HepG2 (cell line): ENCODE results near the gene DMGDH. TPM values are rescaled to one million over a fixed set of nuclear protein-coding genes. Genes with fewer than 3 reads are reported as not detected.
A peak's percentile ranks its signal among the peaks of the same experiment; 100 is the strongest.

Source experiments
- GFI1 ChIP-seq: sonication (generic); formaldehyde crosslinking; IDR thresholded peaks from 2 replicates; pipeline ENCODE4 v1.5.0; 2020; ENCODE audit warnings: missing genetic modification reagents, mild to moderate bottlenecking, borderline replicate concordance
- SOX13 ChIP-seq, 3 experiments: fragments of 450-650 bp in 1 of 3; sonication (generic) in 1 of 3; formaldehyde crosslinking in 1 of 3; IDR thresholded peaks in 2 of 3; conservative IDR thresholded peaks in 1 of 3; 2 replicates each; pipeline versions ENCODE4 v1.5.0 to v1.6.1; 2016 to 2020; ENCODE audit warnings: antibody characterized with exemption in 1 of 3, mild to moderate bottlenecking in 1 of 3, missing compliant biosample characterization in 1 of 3, missing genetic modification reagents in 1 of 3, moderate library complexity in 1 of 3
- U2AF1 ChIP-seq: fragments of 200-400 bp; formaldehyde crosslinking; optimal IDR thresholded peaks from 2 replicates; pipeline ENCODE3; 2017; ENCODE audit warnings: mild to moderate bottlenecking, low read depth, low read length
- ZMYM3 ChIP-seq: sonication (generic); formaldehyde crosslinking; IDR thresholded peaks from 2 replicates; pipeline ENCODE4 v1.5.1; 2020; ENCODE audit warnings: mild to moderate bottlenecking, missing genetic modification reagents
- polyA plus RNA-seq, 8 experiments: library from polyadenylated mRNA; depleted of rRNA in 3 of 8; stranded (reverse) in 7 of 8; unstranded in 1 of 8; fragments of >200 nt; fragmentation: Illumina TruSeq in 4 of 8; extraction: Trizol in 4 of 8; gene quantifications; 2 replicates each; pipeline versions ENCODE4 v1.2.1 to v1.2.3, GENCODE V29; 2011 to 2016; ENCODE audit warnings: low read depth in 4 of 8, missing spikeins in 1 of 8, mixed read lengths in 1 of 8; ENCODE audit not compliant: insufficient read depth in 1 of 8
- total RNA-seq, 5 experiments: library from RNA; depleted of rRNA; stranded (reverse); fragments of >200 nt; fragmentation: Illumina TruSeq; extraction: Trizol; gene quantifications; 2 replicates each; pipeline ENCODE4 v1.2.3, GENCODE V29; 2016; ENCODE audit warnings: low read depth in 1 of 5
- TF ChIP-seq, protein P1 (sequence below): sonication (generic); formaldehyde crosslinking; IDR thresholded peaks from 2 replicates; pipeline ENCODE4 v1.4.0; 2020; ENCODE audit warnings: missing genetic modification reagents
- TF ChIP-seq, protein P2 (sequence below): sonication (generic); formaldehyde crosslinking; IDR thresholded peaks from 2 replicates; pipeline ENCODE4 v1.4.0; 2020; ENCODE audit warnings: missing genetic modification reagents

The DMGDH gene
- total and polyA plus RNA-seq, 2 of the 13 experiments (the other 11 are each of a cell fraction or from before 2014, with no cell fraction given), result 3.6 to 7.9 TPM

DNA sequence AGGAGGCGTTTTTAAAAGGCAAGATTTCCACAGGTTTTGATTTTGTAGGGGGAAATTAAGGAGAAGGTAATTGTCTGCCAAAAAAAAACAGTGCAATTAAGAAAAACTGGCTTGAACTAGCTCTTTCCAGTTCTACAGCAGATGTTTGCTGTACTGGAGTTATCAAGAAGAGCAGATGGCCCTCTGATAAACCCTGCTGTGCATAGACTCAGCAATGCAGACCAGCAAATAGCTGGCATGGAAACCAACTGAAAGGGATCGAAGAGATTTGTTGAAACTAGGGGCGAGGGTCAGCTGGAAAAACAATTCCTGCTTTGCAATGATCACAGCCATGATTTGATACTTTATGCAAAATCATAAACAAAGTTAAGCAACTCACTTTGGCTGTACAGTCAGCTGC lies 24.3 kb upstream of the DMGDH start (continued):
- TF ChIP-seq, protein P1, sequence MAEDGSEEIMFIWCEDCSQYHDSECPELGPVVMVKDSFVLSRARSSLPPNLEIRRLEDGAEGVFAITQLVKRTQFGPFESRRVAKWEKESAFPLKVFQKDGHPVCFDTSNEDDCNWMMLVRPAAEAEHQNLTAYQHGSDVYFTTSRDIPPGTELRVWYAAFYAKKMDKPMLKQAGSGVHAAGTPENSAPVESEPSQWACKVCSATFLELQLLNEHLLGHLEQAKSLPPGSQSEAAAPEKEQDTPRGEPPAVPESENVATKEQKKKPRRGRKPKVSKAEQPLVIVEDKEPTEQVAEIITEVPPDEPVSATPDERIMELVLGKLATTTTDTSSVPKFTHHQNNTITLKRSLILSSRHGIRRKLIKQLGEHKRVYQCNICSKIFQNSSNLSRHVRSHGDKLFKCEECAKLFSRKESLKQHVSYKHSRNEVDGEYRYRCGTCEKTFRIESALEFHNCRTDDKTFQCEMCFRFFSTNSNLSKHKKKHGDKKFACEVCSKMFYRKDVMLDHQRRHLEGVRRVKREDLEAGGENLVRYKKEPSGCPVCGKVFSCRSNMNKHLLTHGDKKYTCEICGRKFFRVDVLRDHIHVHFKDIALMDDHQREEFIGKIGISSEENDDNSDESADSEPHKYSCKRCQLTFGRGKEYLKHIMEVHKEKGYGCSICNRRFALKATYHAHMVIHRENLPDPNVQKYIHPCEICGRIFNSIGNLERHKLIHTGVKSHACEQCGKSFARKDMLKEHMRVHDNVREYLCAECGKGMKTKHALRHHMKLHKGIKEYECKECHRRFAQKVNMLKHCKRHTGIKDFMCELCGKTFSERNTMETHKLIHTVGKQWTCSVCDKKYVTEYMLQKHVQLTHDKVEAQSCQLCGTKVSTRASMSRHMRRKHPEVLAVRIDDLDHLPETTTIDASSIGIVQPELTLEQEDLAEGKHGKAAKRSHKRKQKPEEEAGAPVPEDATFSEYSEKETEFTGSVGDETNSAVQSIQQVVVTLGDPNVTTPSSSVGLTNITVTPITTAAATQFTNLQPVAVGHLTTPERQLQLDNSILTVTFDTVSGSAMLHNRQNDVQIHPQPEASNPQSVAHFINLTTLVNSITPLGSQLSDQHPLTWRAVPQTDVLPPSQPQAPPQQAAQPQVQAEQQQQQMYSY (CRISPR knock-in tag), result 0 out of 2 replicates have a peak, but pooled peaks have one; percentile 21
- TF ChIP-seq, protein P2, sequence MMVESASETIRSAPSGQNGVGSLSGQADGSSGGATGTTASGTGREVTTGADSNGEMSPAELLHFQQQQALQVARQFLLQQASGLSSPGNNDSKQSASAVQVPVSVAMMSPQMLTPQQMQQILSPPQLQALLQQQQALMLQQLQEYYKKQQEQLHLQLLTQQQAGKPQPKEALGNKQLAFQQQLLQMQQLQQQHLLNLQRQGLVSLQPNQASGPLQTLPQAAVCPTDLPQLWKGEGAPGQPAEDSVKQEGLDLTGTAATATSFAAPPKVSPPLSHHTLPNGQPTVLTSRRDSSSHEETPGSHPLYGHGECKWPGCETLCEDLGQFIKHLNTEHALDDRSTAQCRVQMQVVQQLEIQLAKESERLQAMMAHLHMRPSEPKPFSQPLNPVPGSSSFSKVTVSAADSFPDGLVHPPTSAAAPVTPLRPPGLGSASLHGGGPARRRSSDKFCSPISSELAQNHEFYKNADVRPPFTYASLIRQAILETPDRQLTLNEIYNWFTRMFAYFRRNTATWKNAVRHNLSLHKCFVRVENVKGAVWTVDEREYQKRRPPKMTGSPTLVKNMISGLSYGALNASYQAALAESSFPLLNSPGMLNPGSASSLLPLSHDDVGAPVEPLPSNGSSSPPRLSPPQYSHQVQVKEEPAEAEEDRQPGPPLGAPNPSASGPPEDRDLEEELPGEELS, result peak; percentile 65
- 0 out of 2 replicates have a peak, but pooled peaks have one; percentile 49 for TF ChIP-seq ZMYM3 (CRISPR knock-in tag)
- peak; percentile 74; the same call in 1 of the 2 replicates for TF ChIP-seq GFI1 (CRISPR knock-in tag)
- no peak for TF ChIP-seq U2AF1
- no peak for TF ChIP-seq SOX13 (IDR thresholded peaks at IDR 0.05)
- peak in 1 of 2 experiments; percentile 60; a peak in 2 of 4 replicates for TF ChIP-seq SOX13 (CRISPR knock-in tag; conservative IDR thresholded peaks at IDR 0.05 in 1 of 2, IDR thresholded peaks at IDR 0.05 in 1 of 2)
- TF ChIP-seq, all 625 proteins: peak for 34
